IPS-11a (cell line): Measurements from ENCODE around the gene PRKX.
"Not testable (repeated sequence)": the region's sequence is repeated elsewhere in the genome, so short reads cannot be mapped to it uniquely, and the experiment has no call there.

Source experiments
- H3K4me3 ChIP-seq: one replicate; pipeline ENCODE4 v1.5.1; 2013; ENCODE audit warnings: low read depth, low read length, control low read depth

PRKX gene

GRCh38 chrX:3585719-3586118 lies 127.7 kb downstream of the PRKX start:
- no peak overlapping the region for H3K4me3 ChIP-seq

- H3K4me3 ChIP-seq = no peak overlapping the region
These were observed 128.9 kb downstream of the PRKX start for GRCh38 chrX:3584415-3584996.

GRCh38 chrX:3582451-3582850 lies 131.0 kb downstream of the PRKX start:
- no peak overlapping the region for H3K4me3 ChIP-seq

- H3K4me3 ChIP-seq = no peak overlapping the region
These were observed 131.8 kb downstream of the PRKX start for GRCh38 chrX:3581609-3582108.

GRCh38 chrX:3577551-3577950 lies 135.9 kb downstream of the PRKX start:
- H3K4me3 ChIP-seq = no peak overlapping the region

- no peak overlapping the region for H3K4me3 ChIP-seq
These were observed 136.5 kb downstream of the PRKX start for GRCh38 chrX:3576886-3577501.

- H3K4me3 ChIP-seq = no peak overlapping the region
These were observed 145.8 kb downstream of the PRKX start for GRCh38 chrX:3567686-3568085.

- H3K4me3 ChIP-seq = no peak overlapping the region
These were observed 150.0 kb downstream of the PRKX start for GRCh38 chrX:3563451-3563850.

GRCh38 chrX:3560010-3560409 lies 153.4 kb downstream of the PRKX start:
- H3K4me3 ChIP-seq = not testable (repeated sequence)
